Tibial nerve (tissue), 4 donors: Measurements from ENCODE around the gene KIF9. TPM values are rescaled to one million over a fixed set of nuclear protein-coding genes. Genes with fewer than 3 reads are reported as not detected.
"Not testable (repeated sequence)": the region's sequence is repeated elsewhere in the genome, so short reads cannot be mapped to it uniquely, and the experiment has no call there.

ENCODE experiments used
- DNase-seq, 2 donors: peaks; one replicate each; pipeline ENCODE4 v3.0.0-alpha.2; 2019; ENCODE audit warnings: low spot score in 2 of 2
- H3K27ac ChIP-seq, 4 donors: fragments of 200-600 bp; sonication (generic) in 3 of 4; one replicate each; pipeline ENCODE4 v1.5.1; 2017 to 2019; ENCODE audit warnings: mild to moderate bottlenecking in 1 of 4
- H3K27me3 ChIP-seq, 2 donors: fragments of 200-600 bp; sonication (generic) in 1 of 2; one replicate each; pipeline versions ENCODE4 v1.5.1 to v1.6.0; 2017 to 2019
- H3K36me3 ChIP-seq, 3 donors: fragments of 200-600 bp; sonication (generic); one replicate each; pipeline ENCODE4 v1.5.1; 2018 to 2019
- H3K4me1 ChIP-seq, 4 donors: fragments of 200-600 bp; sonication (generic) in 3 of 4; one replicate each; pipeline ENCODE4 v1.5.1; 2017 to 2019
- H3K4me3 ChIP-seq, 4 donors: fragments of 200-600 bp; sonication (generic) in 3 of 4; one replicate each; pipeline ENCODE4 v1.5.1; 2017 to 2019; ENCODE audit warnings: mild to moderate bottlenecking in 1 of 4, moderate library complexity in 1 of 4
- H3K9me3 ChIP-seq, 4 donors: fragments of 200-600 bp; sonication (generic) in 3 of 4; one replicate each; pipeline ENCODE4 v1.5.1; 2017 to 2019
- CTCF ChIP-seq, 5 experiments: fragments of 200-600 bp in 3 of 5; fragments of 450-650 bp in 2 of 5; sonication (generic) in 3 of 5; IDR thresholded peaks; one replicate each; pipeline ENCODE4 v1.5.1; 2016 to 2019; ENCODE audit warnings: antibody characterized with exemption in 5 of 5, mild to moderate bottlenecking in 3 of 5, moderate library complexity in 2 of 5
- EP300 ChIP-seq, 2 donors: sonication (generic); formaldehyde crosslinking; IDR thresholded peaks; one replicate each; pipeline ENCODE4 v1.6.1; 2017; ENCODE audit warnings: antibody characterized with exemption in 2 of 2, mild to moderate bottlenecking in 1 of 2
- POLR2A ChIP-seq, 2 donors: fragments of 450-650 bp; IDR thresholded peaks; one replicate each; pipeline ENCODE4 v1.6.1; 2017; ENCODE audit warnings: antibody characterized with exemption in 2 of 2, mild to moderate bottlenecking in 2 of 2, moderate library complexity in 2 of 2
- WGBS, 2 donors: methylation state at CpG; one replicate each; pipeline ENCODE4 v1.1.5; 2018; 5-methylcytosine and 5-hydroxymethylcytosine counted together
- total RNA-seq, 4 donors: library from RNA; depleted of rRNA; stranded (reverse); fragments of >200 nt; gene quantifications; one replicate each; pipeline ENCODE4 v1.1.0, GENCODE V29; 2016

KIF9 gene
- total RNA-seq, 4 donors from 2014 or later, result 0.59 to 20.3 (median 5.2) TPM

DNA sequence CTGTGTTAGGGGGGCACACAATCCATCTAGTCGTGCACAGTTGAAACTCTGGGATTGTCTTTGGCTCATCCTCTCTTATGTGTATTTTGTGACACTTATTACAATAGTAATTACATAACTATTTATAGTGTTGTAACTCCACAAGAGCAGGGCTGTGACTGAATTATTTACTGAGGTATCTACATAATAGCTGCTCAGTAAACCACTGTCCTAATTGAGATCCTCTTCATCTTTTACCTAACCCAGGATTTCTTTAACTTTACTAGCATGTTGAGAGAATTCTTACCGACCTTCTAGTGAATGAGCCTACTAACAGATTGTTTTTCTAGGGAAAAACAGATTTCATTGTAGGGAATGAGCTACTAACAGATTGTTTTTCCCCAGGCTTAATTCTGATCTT is 11.2 kb upstream of the KIF9 start:
- Histone ChIP-seq H3K4me1 (peaks cover 0 to 32% (median 2%) of the 10 kb centered on the region in 4 donors), H3K9me3 (no peaks in the 10 kb centered on the region), H3K36me3 (peaks cover 0 to 3% (median 0%) of the 10 kb centered on the region in 3 donors), H3K27ac (no peak overlapping the region), H3K27me3 (no peaks in the 10 kb centered on the region), H3K4me3 (no peak overlapping the region)
- no peak for DNase-seq
- 79 to 80% methylated on average over 2 of the region's 2 CpGs for WGBS, 2 donors
- TF ChIP-seq CTCF (IDR thresholded peaks at IDR 0.05), result no peak
- no peak for TF ChIP-seq POLR2A (IDR thresholded peaks at IDR 0.05)
- no peak for TF ChIP-seq EP300 (IDR thresholded peaks at IDR 0.05)

- not testable (repeated sequence) for H3K4me3 ChIP-seq, H3K27me3 ChIP-seq, H3K9me3 ChIP-seq, DNase-seq, H3K27ac ChIP-seq
- WGBS, 2 donors, result 91 to 95% methylated on average over 9 of the region's 9 CpGs
- peaks cover 0 to 22% (median 0%) of the 10 kb centered on the region in 3 donors for H3K36me3 ChIP-seq
- H3K4me1 ChIP-seq, result peaks cover 0 to 30% (median 2%) of the 10 kb centered on the region in 4 donors
These were observed 9.3 kb upstream of the KIF9 start for GRCh38 chr3:47291754-47292420.

- no peak for DNase-seq
- WGBS, 2 donors, result 79 to 87% methylated on average over 4 of the region's 4 CpGs
These were observed 8.7 kb upstream of the KIF9 start for GRCh38 chr3:47291158-47291753.

DNA sequence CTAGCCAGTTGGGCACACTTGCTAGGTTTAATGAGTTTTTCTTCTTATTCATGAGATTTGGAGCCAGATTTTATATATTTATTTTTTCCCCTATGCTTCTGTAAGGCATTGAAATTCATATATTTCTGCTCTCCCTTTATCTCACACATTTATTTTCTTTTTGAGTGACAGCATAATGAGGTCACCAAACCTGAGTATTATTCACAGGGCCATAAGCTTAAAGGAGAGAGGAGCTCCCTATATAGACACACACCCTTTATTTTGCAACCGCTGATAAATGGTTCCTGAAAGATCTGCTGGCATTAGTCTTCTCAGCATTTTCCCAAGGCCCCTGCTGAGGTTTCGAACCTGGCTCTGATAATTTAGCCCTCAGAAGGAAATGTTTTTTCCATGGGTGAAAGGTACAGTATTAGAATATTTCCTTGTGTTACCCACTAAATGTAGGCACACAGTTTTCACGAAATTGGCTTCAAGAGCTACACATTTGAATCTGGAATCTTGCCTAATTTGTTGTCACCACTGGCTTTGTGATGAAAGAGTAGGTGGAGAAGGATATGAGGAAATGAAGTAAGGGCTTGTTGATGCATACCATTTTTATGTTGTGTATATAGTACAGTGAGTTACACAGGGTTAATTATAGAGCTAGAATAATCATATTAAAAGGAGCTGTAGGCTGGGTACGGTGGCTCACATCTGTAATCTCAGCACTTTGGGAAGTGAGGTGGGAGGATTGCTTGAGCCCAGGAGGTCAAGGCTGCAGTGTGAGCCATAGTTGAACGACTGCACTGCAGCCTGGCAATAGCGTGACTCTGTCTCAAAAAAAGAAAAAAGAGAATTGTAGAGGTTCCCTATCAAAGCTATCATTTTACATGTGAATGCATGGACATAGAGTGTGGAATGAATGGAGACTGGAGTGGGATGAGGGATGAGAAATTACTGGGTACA is 6.6 kb upstream of the KIF9 start:
- H3K36me3 ChIP-seq, result peaks cover 0 to 22% (median 0%) of the 10 kb centered on the region in 3 donors
- WGBS, 2 donors, result 55 to 71% methylated on average over 6 of the region's 6 CpGs
- TF ChIP-seq EP300 (IDR thresholded peaks at IDR 0.05), result no peak
- no peak for TF ChIP-seq CTCF (IDR thresholded peaks at IDR 0.05)
- no peak for TF ChIP-seq POLR2A (IDR thresholded peaks at IDR 0.05)
- no peaks in the 10 kb centered on the region for H3K27me3 ChIP-seq
- no peak for DNase-seq
- no peaks in the 10 kb centered on the region for H3K9me3 ChIP-seq
- no peak overlapping the region for H3K27ac ChIP-seq
- no peak overlapping the region for H3K4me3 ChIP-seq
- H3K4me1 ChIP-seq, result peaks cover 0 to 42% (median 5%) of the 10 kb centered on the region in 4 donors

More at GRCh38 chr3:47291158-47291753, 8.7 kb upstream of the KIF9 start:
- peaks cover 0 to 22% (median 0%) of the 10 kb centered on the region in 3 donors for H3K36me3 ChIP-seq
- no peaks in the 10 kb centered on the region for H3K27me3 ChIP-seq
- H3K27ac ChIP-seq, result no peak overlapping the region
- H3K4me3 ChIP-seq, result no peak overlapping the region
- H3K4me1 ChIP-seq, result peaks cover 0 to 30% (median 2%) of the 10 kb centered on the region in 4 donors
- H3K9me3 ChIP-seq, result no peaks in the 10 kb centered on the region
- no peak for TF ChIP-seq CTCF (IDR thresholded peaks at IDR 0.05)
- no peak for TF ChIP-seq POLR2A (IDR thresholded peaks at IDR 0.05)
- TF ChIP-seq EP300 (IDR thresholded peaks at IDR 0.05), result no peak

DNA sequence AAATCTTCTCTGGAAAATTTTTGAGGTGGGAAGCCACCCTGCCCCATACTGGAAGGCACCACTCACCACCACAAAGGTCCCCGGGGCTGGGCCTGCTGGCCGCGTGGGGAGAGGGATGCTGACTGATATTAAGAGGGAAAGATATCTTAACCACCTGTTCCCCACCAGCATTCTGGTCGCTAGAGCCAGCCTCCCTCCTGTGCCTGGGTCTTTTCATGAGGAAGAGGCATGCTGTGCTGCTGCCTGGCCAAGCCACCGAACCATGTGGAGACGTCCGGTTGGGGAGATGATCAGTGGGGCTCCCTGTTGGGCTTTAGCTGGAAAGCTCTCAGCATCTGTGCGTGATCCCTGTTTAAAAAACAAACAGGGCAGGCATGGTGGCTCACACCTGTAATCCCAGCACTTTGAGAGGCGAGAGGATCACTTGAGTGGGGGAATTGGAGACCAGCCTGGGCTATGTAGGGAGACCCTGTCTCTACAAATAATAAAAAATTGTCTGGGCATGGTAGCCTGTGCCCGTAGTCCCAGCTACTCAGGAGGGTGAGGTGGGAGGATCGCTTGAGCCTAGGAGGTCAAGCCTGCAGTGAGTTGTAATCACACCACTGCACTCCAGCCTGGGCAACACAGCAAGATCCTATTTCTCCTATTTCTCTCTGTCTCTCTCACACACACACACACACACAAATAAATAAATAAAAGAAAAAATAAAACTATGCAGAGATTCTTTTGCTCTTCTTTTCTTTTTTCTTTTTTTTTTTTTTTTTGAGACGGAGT is 1.2 kb upstream of the KIF9 start:
- peaks cover 0 to 57% (median 19%) of the 10 kb centered on the region in 4 donors for H3K4me1 ChIP-seq

More for the DNA sequence above, 1.2 kb upstream of the KIF9 start:
- Histone ChIP-seq H3K4me3 (peak overlapping the region; percentile 66 to 86 (median 75)), H3K9me3 (no peaks in the 10 kb centered on the region), H3K27ac (peak overlapping the region in 3 of 4 donors; percentile 94 to 98 (median 97)), H3K27me3 (no peaks in the 10 kb centered on the region), H3K36me3 (peaks cover 0 to 19% (median 0%) of the 10 kb centered on the region in 3 donors)
- 32 to 38% methylated on average over 12 of the region's 12 CpGs for whole genome bisulfite sequencing, 2 donors
- TF ChIP-seq CTCF (IDR thresholded peaks at IDR 0.05) (no peak), EP300 (IDR thresholded peaks at IDR 0.05) (no peak)
- DNase-seq, result no peak
